HEK293 (cell line): ENCODE results near the gene AK1.

Source experiments
- CTCF ChIA-PET: fragments of 350-600 bp; formaldehyde crosslinking; extraction: SDS; loops from one replicate; lab custom pipeline; 2021; ENCODE audit warnings: antibody characterized with exemption; lab: Yijun Ruan, JAX
- POLR2A ChIA-PET: fragments of 300-600 bp; formaldehyde crosslinking; extraction: SDS; loops from one replicate; lab custom pipeline; 2020; ENCODE audit warnings: antibody characterized with exemption, inconsistent platforms; lab: Yijun Ruan, JAX
- H3K27ac ChIP-seq: fragments of 200-500 bp; sonication (Bioruptor generic); 2 replicates; pipeline ENCODE4 v1.5.1; 2014; ENCODE audit warnings: low read depth, low read length, control low read depth, inconsistent platforms; ENCODE audit errors: extremely low read depth
- H3K36me3 ChIP-seq, 2 experiments: fragments of 200-500 bp in 1 of 2; sonication (Bioruptor generic) in 1 of 2; 1 replicate in 1 of 2; 2 replicates in 1 of 2; pipeline ENCODE4 v1.5.1; 2014 to 2017; ENCODE audit warnings: inconsistent platforms in 2 of 2, low read length in 2 of 2; ENCODE audit not compliant: control insufficient read depth in 2 of 2, insufficient read depth in 1 of 2
- H3K4me1 ChIP-seq: fragments of 200-500 bp; sonication (Bioruptor generic); 2 replicates; pipeline ENCODE4 v1.5.1; 2014; ENCODE audit warnings: mild to moderate bottlenecking, low read length, inconsistent platforms; ENCODE audit not compliant: control insufficient read depth, insufficient read depth
- H3K4me3 ChIP-seq: 2 replicates; pipeline ENCODE4 v1.5.1; 2011; ENCODE audit warnings: low read depth, mild to moderate bottlenecking, control low read depth, low read length, moderate library complexity
- H3K9me3 ChIP-seq: fragments of 200-500 bp; sonication (Bioruptor generic); 2 replicates; pipeline ENCODE4 v1.5.1; 2014; ENCODE audit warnings: low read depth, low read length, inconsistent platforms; ENCODE audit not compliant: control insufficient read depth, insufficient read depth
- BCL11A ChIP-seq: fragments of 450-650 bp; formaldehyde crosslinking; IDR thresholded peaks from 2 replicates; pipeline ENCODE4 v1.5.1; 2016; ENCODE audit warnings: low read depth, missing biosample characterization, missing genetic modification characterization
- HOXA7 ChIP-seq: sonication (generic); formaldehyde crosslinking; IDR thresholded peaks from 2 replicates; pipeline ENCODE4 v1.8.1; 2022; ENCODE audit warnings: missing genetic modification reagents, borderline replicate concordance
- HOXC10 ChIP-seq: sonication (generic); formaldehyde crosslinking; IDR thresholded peaks from 2 replicates; pipeline ENCODE4 v1.8.1; 2023; ENCODE audit warnings: mild to moderate bottlenecking, missing genetic modification reagents
- KLF1 ChIP-seq: fragments of 450-650 bp; formaldehyde crosslinking; IDR thresholded peaks from 2 replicates; pipeline ENCODE4 v1.5.1; 2016; ENCODE audit warnings: missing biosample characterization, missing genetic modification characterization
- KLF9 ChIP-seq: fragments of 450-650 bp; formaldehyde crosslinking; IDR thresholded peaks from 2 replicates; pipeline ENCODE4 v1.5.1; 2016; ENCODE audit warnings: missing biosample characterization, missing genetic modification characterization, low read depth
- REPIN1 ChIP-seq: fragments of 450-650 bp; formaldehyde crosslinking; IDR thresholded peaks from 2 replicates; pipeline ENCODE4 v1.5.1; 2017; ENCODE audit warnings: missing biosample characterization, missing genetic modification characterization, low read depth
- SCRT1 ChIP-seq: fragments of 450-650 bp; formaldehyde crosslinking; IDR thresholded peaks from 2 replicates; pipeline ENCODE4 v1.5.1; 2016; ENCODE audit warnings: missing biosample characterization, missing genetic modification characterization, borderline replicate concordance
- YY2 ChIP-seq: fragments of 450-650 bp; formaldehyde crosslinking; IDR thresholded peaks from 2 replicates; pipeline ENCODE4 v1.5.1; 2016; ENCODE audit warnings: missing biosample characterization, missing genetic modification characterization
- ZBTB20 ChIP-seq: fragments of 450-650 bp; formaldehyde crosslinking; IDR thresholded peaks from 2 replicates; pipeline ENCODE4 v1.5.1; 2016; ENCODE audit warnings: missing biosample characterization, missing genetic modification characterization
- ZFP69B ChIP-seq: fragments of 450-650 bp; formaldehyde crosslinking; IDR thresholded peaks from 2 replicates; pipeline ENCODE4 v1.5.1; 2016; ENCODE audit warnings: missing biosample characterization, missing genetic modification characterization
- ZNF114 ChIP-seq: fragments of 450-650 bp; formaldehyde crosslinking; IDR thresholded peaks from 2 replicates; pipeline ENCODE4 v1.5.0; 2017; ENCODE audit warnings: missing biosample characterization, missing genetic modification characterization
- ZNF214 ChIP-seq: fragments of 450-650 bp; formaldehyde crosslinking; IDR thresholded peaks from 2 replicates; pipeline ENCODE4 v1.5.1; 2017; ENCODE audit warnings: missing biosample characterization, mild to moderate bottlenecking, missing genetic modification characterization, borderline replicate concordance
- ZNF341 ChIP-seq: fragments of 450-650 bp; formaldehyde crosslinking; IDR thresholded peaks from 2 replicates; pipeline ENCODE4; 2016; ENCODE audit warnings: low read depth, missing biosample characterization, missing genetic modification characterization
- ZNF785 ChIP-seq: fragments of 450-650 bp; formaldehyde crosslinking; IDR thresholded peaks from 2 replicates; pipeline ENCODE4 v1.5.1; 2016; ENCODE audit warnings: missing biosample characterization, missing genetic modification characterization
- TF ChIP-seq, protein P1 (sequence below): fragments of 450-650 bp; formaldehyde crosslinking; IDR thresholded peaks from 2 replicates; pipeline ENCODE4 v1.5.1; 2016; ENCODE audit warnings: missing biosample characterization, missing genetic modification characterization
- TF ChIP-seq, protein P2 (sequence below): fragments of 450-650 bp; formaldehyde crosslinking; IDR thresholded peaks from 2 replicates; pipeline ENCODE4 v1.5.1; 2016; ENCODE audit warnings: missing biosample characterization, missing genetic modification characterization
- TF ChIP-seq, protein P3 (sequence below): fragments of 450-650 bp; formaldehyde crosslinking; conservative IDR thresholded peaks from 2 replicates; pipeline ENCODE4 v1.5.1; 2016; ENCODE audit warnings: low read depth, missing biosample characterization, missing genetic modification characterization
- TF ChIP-seq, protein P4 (sequence below): fragments of 450-650 bp; formaldehyde crosslinking; IDR thresholded peaks from 2 replicates; pipeline ENCODE4 v1.5.1; 2016; ENCODE audit warnings: missing biosample characterization, missing genetic modification characterization

The AK1 gene

DNA sequence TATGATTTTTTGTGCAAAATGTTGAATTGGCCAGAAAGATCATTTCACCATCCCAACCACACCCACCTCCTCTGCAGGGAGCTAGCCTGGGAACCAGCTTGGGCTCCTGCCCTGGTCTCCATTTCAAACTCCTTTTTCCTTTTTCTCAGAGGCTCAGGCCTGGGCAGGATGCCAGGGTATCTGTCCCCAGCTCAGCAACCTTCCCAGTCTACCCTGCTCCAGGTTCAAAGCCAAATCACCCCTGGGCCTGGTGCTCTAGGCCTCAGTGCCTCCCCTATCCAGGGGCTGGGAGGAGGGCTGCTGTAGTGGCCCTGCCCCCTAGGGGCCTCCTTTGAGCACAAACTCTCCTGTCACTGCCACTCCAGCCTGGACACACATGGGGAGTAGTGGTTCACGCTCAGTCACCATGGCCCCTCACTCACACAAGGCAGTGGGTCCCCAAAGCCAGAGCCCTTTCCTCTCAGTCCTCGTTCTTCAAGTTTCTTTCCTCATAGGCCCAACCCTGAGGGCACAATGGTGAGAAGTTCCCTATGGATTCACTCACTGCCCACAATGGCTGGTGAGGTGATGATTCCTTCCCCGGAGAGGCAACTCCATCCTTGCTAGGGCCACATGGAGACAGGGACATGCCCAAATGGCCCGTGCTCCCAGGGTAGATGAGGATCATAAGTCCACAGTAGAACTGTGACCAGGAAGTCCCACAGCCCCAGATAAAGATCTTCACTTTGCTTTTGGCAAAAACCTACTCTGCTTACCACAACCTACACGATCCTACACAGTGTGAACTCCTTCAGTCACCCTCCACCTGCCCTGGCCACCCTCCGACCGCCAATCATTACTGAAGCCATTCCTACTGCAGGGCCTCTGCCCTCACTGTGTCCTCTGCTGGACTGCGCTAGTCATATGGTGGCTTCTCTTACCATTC, 41.0 kb upstream of the AK1 start:
- Histone ChIP-seq H3K27ac (no peak overlapping the region), H3K36me3 (peaks cover 0 to 5% of the 10 kb centered on the region in 2 experiments; a peak in 1 of 3 replicates), H3K4me3 (no peak overlapping the region), H3K4me1 (peaks cover 3% of the 10 kb centered on the region; the same call in 1 of the 2 replicates), H3K9me3 (no peaks in the 10 kb centered on the region)
- CTCF ChIA-PET: interaction anchor here (0.6 to 8.6 kb wide), 11 partner anchors 49 to 498 kb away, joined by 3 to 65 read pairs (median 5); partner anchors contain the start of gene TOR2A
- POLR2A ChIA-PET: interaction anchor here (1.7 kb wide), 1 partner anchor 184 kb away, joined by 5 read pairs; the partner anchor contains the start of gene TOR2A
- TF ChIP-seq HOXC10 (CRISPR knock-in tag) (no peak), KLF9 (tag by site-specific recombination) (0 out of 2 replicates have a peak, but pooled peaks have one; percentile 25), ZNF214 (tag by site-specific recombination) (no peak), ZNF785 (tag by site-specific recombination) (no peak), SCRT1 (no peak), ZFP69B (no peak), REPIN1 (tag by site-specific recombination) (no peak), YY2 (tag by site-specific recombination) (no peak), ZNF114 (tag by site-specific recombination) (no peak), ZBTB20 (tag by site-specific recombination) (peak; percentile 75), HOXA7 (CRISPR knock-in tag) (no peak), KLF1 (tag by site-specific recombination) (peak; percentile 41; the same call in 1 of the 2 replicates), BCL11A (tag by site-specific recombination) (no peak)
- TF ChIP-seq, protein P1, sequence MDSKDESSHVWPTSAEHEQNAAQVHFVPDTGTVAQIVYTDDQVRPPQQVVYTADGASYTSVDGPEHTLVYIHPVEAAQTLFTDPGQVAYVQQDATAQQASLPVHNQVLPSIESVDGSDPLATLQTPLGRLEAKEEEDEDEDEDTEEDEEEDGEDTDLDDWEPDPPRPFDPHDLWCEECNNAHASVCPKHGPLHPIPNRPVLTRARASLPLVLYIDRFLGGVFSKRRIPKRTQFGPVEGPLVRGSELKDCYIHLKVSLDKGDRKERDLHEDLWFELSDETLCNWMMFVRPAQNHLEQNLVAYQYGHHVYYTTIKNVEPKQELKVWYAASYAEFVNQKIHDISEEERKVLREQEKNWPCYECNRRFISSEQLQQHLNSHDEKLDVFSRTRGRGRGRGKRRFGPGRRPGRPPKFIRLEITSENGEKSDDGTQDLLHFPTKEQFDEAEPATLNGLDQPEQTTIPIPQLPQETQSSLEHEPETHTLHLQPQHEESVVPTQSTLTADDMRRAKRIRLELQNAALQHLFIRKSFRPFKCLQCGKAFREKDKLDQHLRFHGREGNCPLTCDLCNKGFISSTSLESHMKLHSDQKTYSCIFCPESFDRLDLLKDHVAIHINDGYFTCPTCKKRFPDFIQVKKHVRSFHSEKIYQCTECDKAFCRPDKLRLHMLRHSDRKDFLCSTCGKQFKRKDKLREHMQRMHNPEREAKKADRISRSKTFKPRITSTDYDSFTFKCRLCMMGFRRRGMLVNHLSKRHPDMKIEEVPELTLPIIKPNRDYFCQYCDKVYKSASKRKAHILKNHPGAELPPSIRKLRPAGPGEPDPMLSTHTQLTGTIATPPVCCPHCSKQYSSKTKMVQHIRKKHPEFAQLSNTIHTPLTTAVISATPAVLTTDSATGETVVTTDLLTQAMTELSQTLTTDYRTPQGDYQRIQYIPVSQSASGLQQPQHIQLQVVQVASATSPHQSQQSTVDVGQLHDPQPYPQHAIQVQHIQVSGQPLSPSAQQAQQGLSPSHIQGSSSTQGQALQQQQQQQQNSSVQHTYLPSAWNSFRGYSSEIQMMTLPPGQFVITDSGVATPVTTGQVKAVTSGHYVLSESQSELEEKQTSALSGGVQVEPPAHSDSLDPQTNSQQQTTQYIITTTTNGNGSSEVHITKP (tag by site-specific recombination): peak; percentile 84
- TF ChIP-seq, protein P2, sequence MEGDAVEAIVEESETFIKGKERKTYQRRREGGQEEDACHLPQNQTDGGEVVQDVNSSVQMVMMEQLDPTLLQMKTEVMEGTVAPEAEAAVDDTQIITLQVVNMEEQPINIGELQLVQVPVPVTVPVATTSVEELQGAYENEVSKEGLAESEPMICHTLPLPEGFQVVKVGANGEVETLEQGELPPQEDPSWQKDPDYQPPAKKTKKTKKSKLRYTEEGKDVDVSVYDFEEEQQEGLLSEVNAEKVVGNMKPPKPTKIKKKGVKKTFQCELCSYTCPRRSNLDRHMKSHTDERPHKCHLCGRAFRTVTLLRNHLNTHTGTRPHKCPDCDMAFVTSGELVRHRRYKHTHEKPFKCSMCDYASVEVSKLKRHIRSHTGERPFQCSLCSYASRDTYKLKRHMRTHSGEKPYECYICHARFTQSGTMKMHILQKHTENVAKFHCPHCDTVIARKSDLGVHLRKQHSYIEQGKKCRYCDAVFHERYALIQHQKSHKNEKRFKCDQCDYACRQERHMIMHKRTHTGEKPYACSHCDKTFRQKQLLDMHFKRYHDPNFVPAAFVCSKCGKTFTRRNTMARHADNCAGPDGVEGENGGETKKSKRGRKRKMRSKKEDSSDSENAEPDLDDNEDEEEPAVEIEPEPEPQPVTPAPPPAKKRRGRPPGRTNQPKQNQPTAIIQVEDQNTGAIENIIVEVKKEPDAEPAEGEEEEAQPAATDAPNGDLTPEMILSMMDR (tag by site-specific recombination): peak; percentile 37; the same call in 1 of the 2 replicates

DNA sequence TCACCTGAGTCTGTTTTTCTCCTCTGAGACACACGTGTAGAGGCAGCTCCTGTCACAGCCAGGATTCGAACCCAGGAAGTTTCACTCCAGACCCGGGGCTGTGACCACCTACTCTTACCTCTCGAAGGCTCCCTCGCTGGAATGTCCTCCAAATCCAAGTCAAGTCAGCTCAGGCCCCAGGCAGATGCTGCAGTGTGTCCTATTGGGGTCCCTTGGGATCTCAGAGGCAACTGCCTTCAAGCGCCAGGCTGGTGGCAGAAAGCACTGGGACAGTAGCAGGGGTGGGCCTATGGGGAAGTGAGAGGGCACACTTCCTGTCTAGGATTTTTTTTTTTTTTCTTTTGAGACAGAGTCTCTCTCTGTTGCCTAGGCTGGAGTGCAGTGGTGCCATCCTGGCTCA, 40.1 kb upstream of the AK1 start:
- peaks cover 3% of the 10 kb centered on the region; the same call in 1 of the 2 replicates for H3K4me1 ChIP-seq
- no peak overlapping the region for H3K27ac ChIP-seq
- H3K9me3 ChIP-seq: no peaks in the 10 kb centered on the region
- POLR2A ChIA-PET: interaction anchor here (0.9 to 1.8 kb wide), 7 partner anchors 10 to 183 kb away, joined by 3 to 9 read pairs (median 4); partner anchors contain the start of genes PIP5KL1 and ST6GALNAC6
- no peak for TF ChIP-seq ZNF341 (tag by site-specific recombination)
- TF ChIP-seq, protein P3, sequence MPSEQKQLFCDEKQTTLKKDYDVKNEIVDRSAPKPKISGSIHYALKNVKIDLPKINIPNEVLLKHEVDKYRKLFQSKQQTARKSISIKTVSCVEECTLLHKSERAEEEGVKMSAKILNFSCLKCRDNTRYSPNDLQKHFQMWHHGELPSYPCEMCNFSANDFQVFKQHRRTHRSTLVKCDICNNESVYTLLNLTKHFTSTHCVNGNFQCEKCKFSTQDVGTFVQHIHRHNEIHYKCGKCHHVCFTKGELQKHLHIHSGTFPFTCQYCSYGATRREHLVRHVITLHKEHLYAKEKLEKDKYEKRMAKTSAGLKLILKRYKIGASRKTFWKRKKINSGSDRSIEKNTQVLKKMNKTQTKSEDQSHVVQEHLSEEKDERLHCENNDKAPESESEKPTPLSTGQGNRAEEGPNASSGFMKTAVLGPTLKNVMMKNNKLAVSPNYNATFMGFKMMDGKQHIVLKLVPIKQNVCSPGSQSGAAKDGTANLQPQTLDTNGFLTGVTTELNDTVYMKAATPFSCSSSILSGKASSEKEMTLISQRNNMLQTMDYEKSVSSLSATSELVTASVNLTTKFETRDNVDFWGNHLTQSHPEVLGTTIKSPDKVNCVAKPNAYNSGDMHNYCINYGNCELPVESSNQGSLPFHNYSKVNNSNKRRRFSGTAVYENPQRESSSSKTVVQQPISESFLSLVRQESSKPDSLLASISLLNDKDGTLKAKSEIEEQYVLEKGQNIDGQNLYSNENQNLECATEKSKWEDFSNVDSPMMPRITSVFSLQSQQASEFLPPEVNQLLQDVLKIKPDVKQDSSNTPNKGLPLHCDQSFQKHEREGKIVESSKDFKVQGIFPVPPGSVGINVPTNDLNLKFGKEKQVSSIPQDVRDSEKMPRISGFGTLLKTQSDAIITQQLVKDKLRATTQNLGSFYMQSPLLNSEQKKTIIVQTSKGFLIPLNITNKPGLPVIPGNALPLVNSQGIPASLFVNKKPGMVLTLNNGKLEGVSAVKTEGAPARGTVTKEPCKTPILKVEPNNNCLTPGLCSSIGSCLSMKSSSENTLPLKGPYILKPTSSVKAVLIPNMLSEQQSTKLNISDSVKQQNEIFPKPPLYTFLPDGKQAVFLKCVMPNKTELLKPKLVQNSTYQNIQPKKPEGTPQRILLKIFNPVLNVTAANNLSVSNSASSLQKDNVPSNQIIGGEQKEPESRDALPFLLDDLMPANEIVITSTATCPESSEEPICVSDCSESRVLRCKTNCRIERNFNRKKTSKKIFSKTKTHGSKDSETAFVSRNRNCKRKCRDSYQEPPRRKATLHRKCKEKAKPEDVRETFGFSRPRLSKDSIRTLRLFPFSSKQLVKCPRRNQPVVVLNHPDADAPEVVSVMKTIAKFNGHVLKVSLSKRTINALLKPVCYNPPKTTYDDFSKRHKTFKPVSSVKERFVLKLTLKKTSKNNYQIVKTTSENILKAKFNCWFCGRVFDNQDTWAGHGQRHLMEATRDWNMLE: no peak
- TF ChIP-seq, protein P4, sequence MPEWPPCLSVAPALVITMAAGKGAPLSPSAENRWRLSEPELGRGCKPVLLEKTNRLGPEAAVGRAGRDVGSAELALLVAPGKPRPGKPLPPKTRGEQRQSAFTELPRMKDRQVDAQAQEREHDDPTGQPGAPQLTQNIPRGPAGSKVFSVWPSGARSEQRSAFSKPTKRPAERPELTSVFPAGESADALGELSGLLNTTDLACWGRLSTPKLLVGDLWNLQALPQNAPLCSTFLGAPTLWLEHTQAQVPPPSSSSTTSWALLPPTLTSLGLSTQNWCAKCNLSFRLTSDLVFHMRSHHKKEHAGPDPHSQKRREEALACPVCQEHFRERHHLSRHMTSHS (tag by site-specific recombination): no peak
- no peak overlapping the region for H3K4me3 ChIP-seq
- peaks cover 0 to 9% of the 10 kb centered on the region in 2 experiments; a peak in 1 of 3 replicates for H3K36me3 ChIP-seq
- CTCF ChIA-PET: interaction anchor here (0.6 to 8.1 kb wide), 8 partner anchors 48 to 497 kb away, joined by 3 to 46 read pairs (median 4); no protein-coding TSS in a partner anchor
